GM21529 (cell line): ENCODE results near the gene VIM.

Experiments used
- ATAC-seq: cut with Tn5 transposase; IDR thresholded peaks from one replicate; pipeline ENCODE4 v1.9.1; 2021; ENCODE audit not compliant: unreplicated experiment

The VIM gene

DNA sequence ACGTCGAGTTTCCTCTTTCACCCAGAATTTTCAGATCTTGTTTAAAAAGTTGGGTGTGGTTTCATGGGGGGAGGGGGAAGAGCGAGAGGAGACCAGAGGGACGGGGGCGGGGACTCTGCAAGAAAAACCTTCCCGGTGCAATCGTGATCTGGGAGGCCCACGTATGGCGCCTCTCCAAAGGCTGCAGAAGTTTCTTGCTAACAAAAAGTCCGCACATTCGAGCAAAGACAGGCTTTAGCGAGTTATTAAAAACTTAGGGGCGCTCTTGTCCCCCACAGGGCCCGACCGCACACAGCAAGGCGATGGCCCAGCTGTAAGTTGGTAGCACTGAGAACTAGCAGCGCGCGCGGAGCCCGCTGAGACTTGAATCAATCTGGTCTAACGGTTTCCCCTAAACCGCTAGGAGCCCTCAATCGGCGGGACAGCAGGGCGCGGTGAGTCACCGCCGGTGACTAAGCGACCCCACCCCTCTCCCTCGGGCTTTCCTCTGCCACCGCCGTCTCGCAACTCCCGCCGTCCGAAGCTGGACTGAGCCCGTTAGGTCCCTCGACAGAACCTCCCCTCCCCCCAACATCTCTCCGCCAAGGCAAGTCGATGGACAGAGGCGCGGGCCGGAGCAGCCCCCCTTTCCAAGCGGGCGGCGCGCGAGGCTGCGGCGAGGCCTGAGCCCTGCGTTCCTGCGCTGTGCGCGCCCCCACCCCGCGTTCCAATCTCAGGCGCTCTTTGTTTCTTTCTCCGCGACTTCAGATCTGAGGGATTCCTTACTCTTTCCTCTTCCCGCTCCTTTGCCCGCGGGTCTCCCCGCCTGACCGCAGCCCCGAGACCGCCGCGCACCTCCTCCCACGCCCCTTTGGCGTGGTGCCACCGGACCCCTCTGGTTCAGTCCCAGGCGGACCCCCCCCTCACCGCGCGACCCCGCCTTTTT is at the start of gene VIM:
VIM (plus strand) TSS at position 151 of the 925 bp plus-strand sequence. CDS start 1,182 bp downstream, outside the sequence.
- ATAC-seq = peak; percentile 35

GRCh38 chr10:17179002-17179401 is 49.0 kb upstream of the VIM start:
- ATAC-seq = no peak

DNA sequence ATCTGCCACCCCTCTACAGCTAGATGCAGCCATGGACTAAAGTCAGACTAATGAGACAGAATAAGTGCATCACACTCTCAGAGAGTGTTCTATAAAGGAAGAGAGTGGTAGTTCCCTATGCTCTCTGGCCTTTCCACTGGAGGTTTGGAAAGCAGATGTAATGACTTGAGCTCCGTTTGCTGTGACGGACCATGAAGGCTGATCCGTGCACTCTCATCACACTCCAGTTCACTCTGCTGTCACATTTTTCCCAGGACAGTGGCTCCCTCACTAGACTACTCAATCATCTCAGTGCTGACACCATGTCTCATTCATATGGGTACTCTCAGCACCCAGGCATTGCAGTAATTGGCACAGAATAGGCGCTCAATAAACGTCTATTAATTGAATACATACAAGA is 46.9 kb upstream of the VIM start:
- ATAC-seq = no peak

DNA sequence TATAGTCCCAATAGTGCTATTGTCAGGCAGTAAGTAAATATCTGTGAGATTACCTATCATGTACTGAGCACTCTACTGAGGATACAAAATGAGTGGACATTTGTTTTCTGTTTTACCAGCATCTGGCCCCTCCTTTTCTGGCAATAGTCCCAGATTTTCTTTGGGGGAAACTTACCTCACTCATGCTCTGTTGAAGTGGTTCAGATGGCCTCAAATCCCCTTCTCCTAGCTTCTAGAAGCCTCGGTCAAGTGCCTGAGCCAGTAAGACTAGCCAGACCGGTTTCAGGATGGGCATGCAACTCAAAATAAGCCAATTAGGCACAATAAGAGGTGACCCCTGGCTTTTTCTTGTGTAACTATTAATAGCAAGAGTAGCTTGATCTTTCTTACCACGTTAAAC is 46.3 kb upstream of the VIM start:
- no peak for ATAC-seq

- no peak for ATAC-seq
Measured at GRCh38 chr10:17183110-17183509, 44.9 kb upstream of the VIM start.

GRCh38 chr10:17185873-17186272 is 42.2 kb upstream of the VIM start:
- no peak for ATAC-seq

DNA sequence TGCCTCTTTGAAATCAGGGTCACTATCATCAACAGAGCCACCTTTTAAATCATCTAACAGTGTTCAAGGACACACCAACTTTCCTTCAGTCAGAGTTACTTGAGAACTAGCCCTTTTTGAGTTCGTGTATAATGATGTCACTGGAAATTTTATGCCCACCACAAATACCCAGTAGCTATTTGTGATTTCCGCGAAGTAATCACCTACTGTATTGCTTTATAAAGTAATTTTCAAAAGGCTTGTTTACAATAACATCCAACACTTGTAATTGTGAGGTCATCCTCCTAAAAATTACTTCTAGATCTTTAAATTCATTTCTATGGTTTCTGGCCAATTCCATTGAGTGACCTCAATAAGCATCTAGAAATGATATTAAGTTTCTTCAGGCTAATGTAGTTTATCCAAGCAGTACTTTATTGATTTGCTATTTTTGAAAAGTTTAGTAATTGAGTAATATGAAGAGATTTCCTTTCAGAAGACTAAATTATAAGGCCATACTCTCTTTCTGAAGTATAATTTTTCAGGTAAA is 39.3 kb upstream of the VIM start:
- ATAC-seq = no peak

DNA sequence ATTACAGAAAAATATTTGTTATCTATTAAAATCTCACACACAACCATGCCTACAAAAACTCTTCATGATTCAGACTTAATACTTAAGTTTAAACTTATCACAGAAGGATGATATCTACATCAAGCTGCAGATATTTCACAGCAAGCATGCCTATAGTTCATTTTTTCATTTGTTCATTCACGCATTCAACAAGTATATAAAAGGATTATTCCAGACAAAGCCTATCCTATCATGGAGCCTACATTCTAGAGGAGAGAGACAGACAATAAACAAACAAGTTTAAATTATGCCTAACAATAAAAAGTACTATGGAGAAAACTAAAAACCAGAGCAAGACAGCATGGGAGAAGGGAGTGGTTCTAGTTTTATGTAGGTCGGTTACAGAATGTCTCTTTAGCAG is 37.4 kb upstream of the VIM start:
- no peak for ATAC-seq

DNA sequence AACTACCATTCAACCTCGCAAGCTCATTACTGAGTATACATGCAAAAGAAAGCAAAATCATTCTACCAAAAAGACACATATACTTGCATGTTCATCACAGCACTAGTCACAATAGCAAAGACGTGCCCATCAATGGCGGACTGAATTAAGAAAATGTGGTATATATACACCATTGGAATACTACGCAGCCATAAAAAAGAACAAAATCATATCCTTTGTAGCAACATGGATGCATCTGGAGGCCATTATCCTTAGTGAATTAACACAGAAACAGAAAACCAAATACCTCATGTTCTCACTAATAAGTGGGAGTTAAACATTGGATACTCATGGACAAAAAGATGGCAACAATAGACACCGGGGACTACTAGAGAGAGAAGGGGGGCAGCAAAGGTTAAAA is 33.0 kb upstream of the VIM start:
- ATAC-seq = no peak

- ATAC-seq = no peak
Measured at GRCh38 chr10:17196045-17196444, 32.0 kb upstream of the VIM start.

DNA sequence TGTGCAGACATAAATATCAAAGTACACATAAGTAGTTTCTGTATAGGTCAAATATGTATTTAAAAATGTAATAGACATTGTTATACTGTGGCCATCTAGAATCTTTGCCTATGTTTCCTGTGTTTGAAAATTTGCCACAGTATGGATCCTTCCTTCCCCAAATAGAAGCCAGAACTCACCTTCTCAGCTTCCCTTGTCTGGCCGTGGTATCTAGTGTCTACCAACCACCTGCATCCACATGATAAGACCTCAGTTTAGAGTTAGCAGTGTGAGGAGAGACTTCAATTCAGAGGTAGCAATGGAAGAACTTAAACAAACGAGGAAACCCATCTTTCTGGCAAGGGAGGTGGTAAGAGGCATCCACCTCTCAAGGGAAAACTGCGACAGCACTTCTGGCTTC is 31.5 kb upstream of the VIM start:
- no peak for ATAC-seq

- ATAC-seq = no peak
Measured at GRCh38 chr10:17199351-17199804, 28.7 kb upstream of the VIM start.

- ATAC-seq = no peak
Measured at GRCh38 chr10:17200001-17200911, 27.8 kb upstream of the VIM start.

DNA sequence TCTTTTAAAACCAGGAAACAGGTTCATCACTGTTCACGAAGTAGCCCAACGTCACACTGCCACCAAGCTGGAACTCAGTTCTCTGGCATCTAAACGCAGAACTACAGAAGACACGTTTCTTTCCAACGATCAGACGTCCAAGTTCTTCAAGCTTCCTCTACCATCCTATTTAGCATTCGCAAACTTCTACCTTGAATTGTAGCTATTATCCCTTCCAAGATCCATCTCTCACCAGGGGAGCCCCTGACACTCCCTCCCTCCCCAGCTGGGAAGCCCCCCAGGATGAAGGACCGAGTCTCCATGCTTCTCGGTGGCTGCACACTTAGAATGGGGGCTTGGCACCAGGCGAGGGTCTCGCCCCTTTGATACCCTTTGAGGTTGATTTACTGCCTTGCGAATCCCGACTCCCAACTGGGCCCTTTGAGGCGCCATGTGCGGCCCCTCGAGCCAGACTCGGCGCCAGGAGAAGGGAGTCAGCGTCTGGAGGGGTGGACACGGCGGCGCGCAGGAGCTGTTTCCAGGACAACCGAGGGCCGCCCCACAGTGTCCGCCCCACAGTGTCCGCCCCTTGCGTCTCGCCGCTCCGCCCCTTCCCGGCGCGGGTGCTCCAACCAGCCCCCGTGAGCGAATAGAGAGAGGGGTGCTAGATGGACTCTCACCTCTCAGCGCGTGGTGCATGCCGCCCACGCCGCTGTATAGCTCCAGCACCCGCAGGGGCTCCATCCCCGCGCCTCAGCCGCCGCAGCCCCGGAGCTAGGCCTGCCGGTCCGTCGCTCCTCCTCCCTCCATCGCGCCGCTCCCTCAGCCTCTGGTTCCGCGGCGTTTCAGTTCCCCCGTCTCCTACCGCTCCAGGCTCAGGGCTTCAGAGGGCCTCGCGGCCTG is 26.9 kb upstream of the VIM start, which contains the start of gene TRDMT1:
TRDMT1 (minus strand) TSS at position 761 of the 882 bp plus-strand sequence; CDS start at position 723, 38 bp downstream.
- ATAC-seq = peak; percentile 94

GRCh38 chr10:17201794-17202116 is 26.3 kb upstream of the VIM start:
- no peak for ATAC-seq

DNA sequence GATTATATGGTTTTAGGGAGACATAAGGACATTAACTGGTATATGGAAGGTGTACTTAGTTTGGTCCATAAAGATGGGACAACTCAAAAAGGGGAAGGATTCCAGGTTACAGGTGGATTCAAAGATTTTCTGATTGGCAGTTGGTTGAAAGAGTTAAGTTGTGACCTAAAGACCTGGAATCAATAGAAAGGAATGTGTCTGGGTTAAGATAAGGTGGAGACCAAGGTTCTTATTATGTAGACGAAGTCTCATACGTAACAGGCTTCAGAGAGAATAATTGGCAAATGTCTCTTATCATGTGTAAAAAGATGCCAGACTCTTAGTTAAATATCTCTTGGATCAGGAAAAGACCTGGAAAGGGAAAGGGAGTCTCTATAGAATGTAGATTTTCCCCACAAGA is 25.5 kb upstream of the VIM start:
- no peak for ATAC-seq

GRCh38 chr10:17202999-17203398 is 25.0 kb upstream of the VIM start:
- ATAC-seq = no peak

DNA sequence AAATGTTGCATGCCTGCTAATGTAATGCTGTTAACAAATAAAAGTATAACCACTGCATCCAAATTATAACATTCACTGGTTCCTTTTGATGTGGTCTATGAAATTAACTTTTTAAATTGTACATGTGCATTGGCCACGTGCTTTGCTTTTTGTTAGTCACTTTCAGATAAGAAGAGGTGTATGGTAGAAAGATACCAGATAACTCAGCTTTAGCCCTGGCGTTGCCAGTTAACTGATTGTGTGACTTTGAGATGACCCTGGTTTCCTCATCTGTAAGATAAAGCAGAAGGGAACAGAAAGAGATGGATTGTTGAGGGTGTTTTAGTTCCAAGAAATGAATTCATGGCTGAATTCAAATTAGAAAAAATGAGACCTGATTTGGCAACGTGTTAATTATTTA is 24.6 kb upstream of the VIM start:
- no peak for ATAC-seq

- peak; percentile 49 for ATAC-seq
Measured at GRCh38 chr10:17206210-17206709, 21.8 kb upstream of the VIM start.

DNA sequence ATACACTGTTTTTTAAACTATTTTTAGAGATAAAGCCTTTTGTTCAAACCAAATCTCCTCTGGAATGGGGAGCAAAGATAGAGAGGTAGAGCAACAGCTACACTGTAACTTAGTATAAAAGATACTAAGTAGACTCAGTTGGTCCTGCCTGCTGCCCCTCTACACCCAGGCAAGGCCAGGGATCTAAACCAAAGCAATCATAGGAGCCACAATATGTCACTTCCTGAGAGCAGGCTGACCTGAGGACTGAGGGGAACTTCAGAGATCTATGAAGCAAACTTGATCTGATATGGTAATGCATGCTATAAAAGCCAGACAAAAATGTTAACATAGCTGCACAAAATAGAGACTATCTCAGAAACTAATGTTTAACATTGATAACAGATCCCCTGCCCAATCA is 19.6 kb upstream of the VIM start:
- ATAC-seq = no peak
